ENCODE measurements around the gene GABRR3.

- TF ChIP-seq CTCF (IDR thresholded peaks at IDR 0.05) (no peak), POLR2AphosphoS5 (IDR thresholded peaks at IDR 0.05) (no peak)
Measured at GRCh38 chr3:98056035-98056434, 20.9 kb upstream of the GABRR3 start.

All from prostate gland (tissue), 2 donors.